Measurements from ENCODE around the gene GPR108. TPM values are rescaled to one million over a fixed set of nuclear protein-coding genes. Genes with fewer than 3 reads are reported as not detected.
A peak's percentile ranks its signal among the peaks of the same experiment; 100 is the strongest.
"Not testable (repeated sequence)": the region's sequence is repeated elsewhere in the genome, so short reads cannot be mapped to it uniquely, and the experiment has no call there.

Gene GPR108
- total RNA-seq = 51.4 to 53.6 TPM (median 52.1 TPM) in 3 replicates

- Mint-ChIP-seq H3K36me3 (peaks cover 5% of the 10 kb centered on the region), H3K4me3 (peak within 1 kb of the TSS; percentile 98), H3K27ac (peak within 1 kb of the TSS; percentile 98)
These were observed at the start of gene GPR108 for GRCh38 chr19:6737284-6737872. Gene GPR108 (minus strand): TSS chr19:6737580. CDS start chr19:6737576, 4 bp downstream.

GRCh38 chr19:6779206-6779605 is 41.8 kb upstream of the GPR108 start:
- H3K4me1 Mint-ChIP-seq = no peaks in the 10 kb centered on the region
- H3K9me3 Mint-ChIP-seq = peaks cover 6% of the 10 kb centered on the region
- H3K36me3 Mint-ChIP-seq = no peaks in the 10 kb centered on the region
- no peaks in the 10 kb centered on the region for H3K27me3 Mint-ChIP-seq (ENCODE audit: low read depth)
- no peak overlapping the region for H3K27ac Mint-ChIP-seq
- TF ChIP-seq CTCF (IDR thresholded peaks at IDR 0.05; ENCODE audit: unreplicated experiment) = no peak
- DNase-seq (ENCODE audit: low spot score in 2 of 2, unreplicated experiment in 2 of 2) = no peak
- H3K4me3 Mint-ChIP-seq = no peak overlapping the region

More at GRCh38 chr19:6737284-6737872, at the start of gene GPR108:
- Mint-ChIP-seq H3K4me1 (peaks cover 45% of the 10 kb centered on the region), H3K27me3 (ENCODE audit: low read depth) (no peaks in the 10 kb centered on the region), H3K9me3 (no peaks in the 10 kb centered on the region)
- DNase-seq (ENCODE audit: low spot score in 2 of 2, unreplicated experiment in 2 of 2) = peak; percentile 99
- TF ChIP-seq CTCF (IDR thresholded peaks at IDR 0.05; ENCODE audit: unreplicated experiment) = no peak

GRCh38 chr19:6778386-6778785 is 41.0 kb upstream of the GPR108 start:
- no peaks in the 10 kb centered on the region for H3K27me3 Mint-ChIP-seq (ENCODE audit: low read depth)
- TF ChIP-seq CTCF (IDR thresholded peaks at IDR 0.05; ENCODE audit: unreplicated experiment) = no peak
- H3K36me3 Mint-ChIP-seq = no peaks in the 10 kb centered on the region
- DNase-seq (ENCODE audit: low spot score in 2 of 2, unreplicated experiment in 2 of 2) = no peak
- H3K27ac Mint-ChIP-seq = no peak overlapping the region
- H3K4me1 Mint-ChIP-seq = no peaks in the 10 kb centered on the region
- peaks cover 6% of the 10 kb centered on the region for H3K9me3 Mint-ChIP-seq
- no peak overlapping the region for H3K4me3 Mint-ChIP-seq

GRCh38 chr19:6777434-6777833 is 40.1 kb upstream of the GPR108 start:
- DNase-seq (ENCODE audit: low spot score in 2 of 2, unreplicated experiment in 2 of 2) = no peak
- Mint-ChIP-seq H3K4me3 (no peak overlapping the region), H3K36me3 (no peaks in the 10 kb centered on the region), H3K27ac (no peak overlapping the region), H3K9me3 (peaks cover 6% of the 10 kb centered on the region), H3K4me1 (no peaks in the 10 kb centered on the region), H3K27me3 (ENCODE audit: low read depth) (no peaks in the 10 kb centered on the region)
- TF ChIP-seq CTCF (IDR thresholded peaks at IDR 0.05; ENCODE audit: unreplicated experiment) = no peak

GRCh38 chr19:6776999-6777398 is 39.6 kb upstream of the GPR108 start:
- Mint-ChIP-seq H3K27me3 (ENCODE audit: low read depth) (peaks cover 2% of the 10 kb centered on the region), H3K4me1 (no peaks in the 10 kb centered on the region)
- TF ChIP-seq CTCF (IDR thresholded peaks at IDR 0.05; ENCODE audit: unreplicated experiment) = no peak

GRCh38 chr19:6776045-6776444 is 38.7 kb upstream of the GPR108 start:
- not testable (repeated sequence) for H3K27ac Mint-ChIP-seq; H3K4me1 Mint-ChIP-seq; H3K9me3 Mint-ChIP-seq; H3K36me3 Mint-ChIP-seq; H3K27me3 Mint-ChIP-seq (ENCODE audit: low read depth); H3K4me3 Mint-ChIP-seq; DNase-seq (ENCODE audit: low spot score in 2 of 2, unreplicated experiment in 2 of 2)

More at GRCh38 chr19:6776999-6777398, 39.6 kb upstream of the GPR108 start:
- no peak overlapping the region for H3K4me3 Mint-ChIP-seq
- H3K9me3 Mint-ChIP-seq = peaks cover 6% of the 10 kb centered on the region
- no peaks in the 10 kb centered on the region for H3K36me3 Mint-ChIP-seq
- H3K27ac Mint-ChIP-seq = no peak overlapping the region
- no peak for DNase-seq (ENCODE audit: low spot score in 2 of 2, unreplicated experiment in 2 of 2)
